GM12891 (cell line): ENCODE measurements around the gene MAMSTR.

ENCODE experiments used
- POLR2AphosphoS5 ChIP-seq: IDR thresholded peaks from 2 replicates; pipeline ENCODE4 v1.6.1; 2011; ENCODE audit warnings: low read depth, low read length, control low read depth
- SPI1 ChIP-seq: IDR thresholded peaks from 2 replicates; pipeline ENCODE4 v1.6.1; 2011; ENCODE audit warnings: low read depth, low read length, control low read depth
- TAF1 ChIP-seq: IDR thresholded peaks from 2 replicates; pipeline ENCODE4 v1.6.1; 2011; ENCODE audit warnings: low read depth, low read length, control low read depth

DNA sequence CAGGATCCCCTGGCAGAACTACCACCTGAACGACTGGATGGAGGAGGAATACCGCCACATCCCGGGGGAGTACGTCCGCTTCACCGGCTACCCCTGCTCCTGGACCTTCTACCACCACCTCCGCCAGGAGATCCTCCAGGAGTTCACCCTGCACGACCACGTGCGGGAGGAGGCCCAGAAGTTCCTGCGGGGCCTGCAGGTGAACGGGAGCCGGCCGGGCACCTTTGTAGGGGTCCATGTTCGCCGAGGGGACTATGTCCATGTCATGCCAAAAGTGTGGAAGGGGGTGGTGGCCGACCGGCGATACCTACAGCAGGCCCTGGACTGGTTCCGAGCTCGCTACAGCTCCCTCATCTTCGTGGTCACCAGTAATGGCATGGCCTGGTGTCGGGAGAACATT lies 16.2 kb downstream of the MAMSTR start:
- TF ChIP-seq SPI1: no peak
- TF ChIP-seq TAF1: no peak
- TF ChIP-seq POLR2AphosphoS5: no peak
